Cardiac fibroblast (primary cell): ENCODE results near the gene TMEM175.

Experiments used
- DNase-seq, 2 donors: peaks; one replicate each; pipeline versions ENCODE4 v3.0.0 to v3.0.0-alpha.2; 2010; ENCODE audit warnings: low read depth in 2 of 2
- H3K4me3 ChIP-seq, 2 donors: replicated peaks in 1 of 2; 1 replicate in 1 of 2; 2 replicates in 1 of 2; pipeline ENCODE4 v1.5.1; 2011; ENCODE audit warnings: low read depth in 2 of 2, low read length in 2 of 2, mild to moderate bottlenecking in 2 of 2, moderate library complexity in 1 of 2
- TF ChIP-seq, protein P1 (sequence below): IDR thresholded peaks from one replicate; pipeline ENCODE4 v1.5.1; 2011; ENCODE audit warnings: low read depth, mild to moderate bottlenecking, low read length, inconsistent platforms

TMEM175 gene

DNA sequence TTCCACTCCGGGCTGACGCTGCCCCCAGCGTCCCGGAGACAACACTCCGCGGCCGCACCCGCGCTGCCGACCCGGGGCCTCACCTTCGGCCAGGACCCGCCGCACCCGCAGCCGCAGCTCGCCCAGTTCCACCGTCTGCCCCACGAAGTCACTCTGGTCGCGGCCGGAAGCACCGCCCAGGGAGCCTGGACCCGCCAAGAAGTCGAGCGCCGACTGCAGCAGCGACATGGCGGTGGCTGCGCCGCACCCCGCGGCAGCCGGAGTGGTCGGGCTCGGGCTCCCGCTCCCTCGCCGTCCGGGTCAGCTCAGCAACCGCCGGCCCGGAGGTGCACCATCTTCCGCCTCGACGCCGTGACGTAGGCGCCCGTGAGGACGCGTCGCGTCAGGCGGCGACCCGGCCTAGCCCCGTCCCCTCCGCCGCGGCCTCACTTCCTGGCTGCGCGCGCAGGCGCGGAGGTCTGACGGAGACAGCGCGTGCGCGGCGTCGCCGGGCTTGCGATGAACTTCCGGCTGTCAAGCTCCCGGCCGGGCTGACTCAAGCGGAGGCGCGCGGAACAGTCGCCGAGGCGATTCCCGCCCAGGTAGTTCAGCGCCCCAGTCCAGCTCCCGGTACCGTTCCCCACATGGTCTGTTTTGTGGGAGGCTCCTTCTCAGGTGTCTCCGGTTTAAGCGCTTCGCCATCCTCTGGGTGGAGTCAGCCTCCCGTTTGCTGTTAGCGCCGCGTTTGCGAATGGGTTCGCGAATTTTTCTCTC lies at the start of gene TMEM175, which contains the start of gene GAK:
Gene TMEM175, plus strand, starts transcription at position 501 of the 753 bp plus-strand sequence. CDS start 15,280 bp downstream, outside the sequence.
Gene GAK, minus strand, starts transcription at position 357 of the 753 bp plus-strand sequence. Its CDS starts 129 bp downstream, at position 228.
- peak; percentile 95 to 97 for DNase-seq
- TF ChIP-seq, protein P1, sequence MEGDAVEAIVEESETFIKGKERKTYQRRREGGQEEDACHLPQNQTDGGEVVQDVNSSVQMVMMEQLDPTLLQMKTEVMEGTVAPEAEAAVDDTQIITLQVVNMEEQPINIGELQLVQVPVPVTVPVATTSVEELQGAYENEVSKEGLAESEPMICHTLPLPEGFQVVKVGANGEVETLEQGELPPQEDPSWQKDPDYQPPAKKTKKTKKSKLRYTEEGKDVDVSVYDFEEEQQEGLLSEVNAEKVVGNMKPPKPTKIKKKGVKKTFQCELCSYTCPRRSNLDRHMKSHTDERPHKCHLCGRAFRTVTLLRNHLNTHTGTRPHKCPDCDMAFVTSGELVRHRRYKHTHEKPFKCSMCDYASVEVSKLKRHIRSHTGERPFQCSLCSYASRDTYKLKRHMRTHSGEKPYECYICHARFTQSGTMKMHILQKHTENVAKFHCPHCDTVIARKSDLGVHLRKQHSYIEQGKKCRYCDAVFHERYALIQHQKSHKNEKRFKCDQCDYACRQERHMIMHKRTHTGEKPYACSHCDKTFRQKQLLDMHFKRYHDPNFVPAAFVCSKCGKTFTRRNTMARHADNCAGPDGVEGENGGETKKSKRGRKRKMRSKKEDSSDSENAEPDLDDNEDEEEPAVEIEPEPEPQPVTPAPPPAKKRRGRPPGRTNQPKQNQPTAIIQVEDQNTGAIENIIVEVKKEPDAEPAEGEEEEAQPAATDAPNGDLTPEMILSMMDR: no peak
- peak within 1 kb of the TSS; percentile 98 to 100 for H3K4me3 ChIP-seq

- TF ChIP-seq, protein P1: no peak
- DNase-seq: no peak
- no peak overlapping the region for H3K4me3 ChIP-seq
Measured at GRCh38 chr4:882646-883045, 49.6 kb upstream of the TMEM175 start.

DNA sequence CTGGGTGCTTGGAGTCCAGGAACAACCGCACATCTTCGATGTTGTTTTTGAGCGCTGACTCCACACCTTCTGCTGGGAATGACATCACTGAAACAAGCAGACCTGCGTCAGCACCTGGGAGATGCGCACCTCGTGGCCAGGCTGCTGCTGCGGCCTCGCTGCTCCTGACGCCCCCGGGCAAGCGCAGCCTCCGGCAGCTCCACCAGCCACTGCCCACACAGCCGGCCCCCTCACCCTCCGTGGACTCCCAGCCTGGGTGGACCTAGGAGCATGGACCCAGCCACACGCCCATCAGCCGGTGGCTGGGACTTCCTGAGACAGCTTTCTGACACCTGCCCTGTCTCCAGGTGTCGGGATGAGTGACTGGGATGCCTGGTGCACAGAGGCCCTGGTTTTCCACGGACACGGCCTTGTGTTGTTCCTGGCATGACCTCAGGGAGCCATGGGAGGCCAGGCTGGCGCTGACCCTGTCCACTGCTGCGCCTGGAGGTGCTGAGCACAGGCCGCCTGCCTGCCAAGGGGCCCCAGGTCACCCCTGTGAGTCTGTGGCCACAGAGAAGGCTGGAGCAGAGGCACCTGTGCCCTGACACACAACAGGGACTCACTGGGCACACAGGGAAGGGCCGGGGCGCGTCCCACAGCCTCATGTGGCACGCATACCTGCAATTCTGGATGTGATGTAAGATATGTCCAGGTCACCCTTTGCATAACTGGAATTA lies 48.7 kb upstream of the TMEM175 start:
- TF ChIP-seq, protein P1: no peak
- DNase-seq: no peak
- H3K4me3 ChIP-seq: no peak overlapping the region

DNA sequence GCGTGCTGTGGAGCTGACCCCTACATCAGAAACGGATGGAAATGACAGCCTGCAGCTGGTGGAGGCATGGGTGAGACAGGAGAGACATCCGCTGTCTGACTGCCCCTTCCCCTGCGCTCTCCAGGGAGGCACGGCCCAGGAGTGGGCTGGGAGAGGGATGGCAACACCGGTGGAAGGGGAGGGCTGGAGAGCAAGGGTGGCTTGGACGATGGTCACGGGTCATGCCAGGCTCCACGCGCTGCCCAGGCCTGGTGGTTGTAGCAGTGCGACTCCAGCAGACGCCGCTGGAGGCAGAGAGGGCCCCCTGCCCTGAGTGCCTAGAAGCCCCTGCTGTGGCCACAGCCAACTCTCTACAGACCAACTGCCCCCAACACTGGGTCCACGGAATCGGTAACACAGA lies 48.0 kb upstream of the TMEM175 start:
- no peak for DNase-seq
- TF ChIP-seq, protein P1: no peak

GRCh38 chr4:884896-885295 lies 47.4 kb upstream of the TMEM175 start:
- H3K4me3 ChIP-seq: no peak overlapping the region
- DNase-seq: no peak
- TF ChIP-seq, protein P1: no peak

More for the DNA sequence above, 48.0 kb upstream of the TMEM175 start:
- no peak overlapping the region for H3K4me3 ChIP-seq

- TF ChIP-seq, protein P1: no peak
- H3K4me3 ChIP-seq: no peak overlapping the region
- DNase-seq: no peak
Measured at GRCh38 chr4:885353-885752, 46.9 kb upstream of the TMEM175 start.
